ENCODE data around the gene HAPSTR1. TPM values are rescaled to one million over a fixed set of nuclear protein-coding genes. Genes with fewer than 3 reads are reported as not detected.

The HAPSTR1 gene
- total and polyA plus RNA-seq, 2 donors (not counting 3 experiments of a cell fraction or from before 2014, with no cell fraction given) = 15.7 to 63.7 TPM

DNA sequence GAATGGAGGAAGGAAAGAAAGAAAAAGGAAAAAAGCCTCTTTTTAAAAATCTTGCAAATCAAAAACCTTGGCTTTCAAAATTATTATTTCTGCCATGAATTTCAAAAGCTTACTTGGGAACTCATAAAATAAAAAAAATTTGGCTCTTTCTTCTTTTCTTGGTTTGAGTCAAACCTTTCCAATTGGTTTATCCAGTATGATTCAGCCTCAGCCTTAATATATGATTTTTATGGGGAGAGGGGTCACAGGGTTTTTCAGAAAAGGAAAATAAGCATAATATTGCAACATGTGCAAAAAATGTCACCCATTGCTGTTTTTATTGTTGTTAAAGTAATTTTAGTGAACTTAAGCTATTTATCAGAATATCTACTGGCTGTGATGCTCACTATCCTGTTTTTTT, 31.2 kb upstream of the HAPSTR1 start:
- FAIRE-seq (no peak), DNase-seq (ENCODE audit: low read depth, low spot score) (no peak)
- Histone ChIP-seq H3K9me3 (replicated peaks; ENCODE audit: control insufficient read depth, insufficient read depth, low read length) (no peaks in the 10 kb centered on the region), H3K4me3 (replicated peaks in 1 of 3; ENCODE audit: insufficient read depth in 1 of 3, low read depth in 1 of 3, low read length in 3 of 3) (no peak overlapping the region), H4K20me1 (replicated peaks; ENCODE audit: control insufficient read depth, extremely low read depth, insufficient read depth, low read length) (no peaks in the 10 kb centered on the region), H3K79me2 (ENCODE audit: control insufficient read depth, insufficient read depth, low read length) (no peaks in the 10 kb centered on the region), H3K9me1 (replicated peaks; ENCODE audit: control insufficient read depth, extremely low read depth, insufficient read depth, low read length) (no peaks in the 10 kb centered on the region), H3K9ac (replicated peaks; ENCODE audit: extremely low read depth, insufficient read depth, low read length) (no peak overlapping the region), H3K36me3 (ENCODE audit: control insufficient read depth in 2 of 2, extremely low read depth in 1 of 2, insufficient read depth in 2 of 2, low read length in 2 of 2) (no peaks in the 10 kb centered on the region), H3K27me3 (ENCODE audit: control insufficient read depth in 2 of 2, insufficient read depth in 2 of 2, low read length in 2 of 2) (no peaks in the 10 kb centered on the region), H3K27ac (ENCODE audit: insufficient read depth, low read depth, low read length) (no peak overlapping the region), H3K4me2 (ENCODE audit: insufficient read depth, low read length) (no peak overlapping the region), H2AFZ (ENCODE audit: low read depth, low read length) (no peak overlapping the region), H3K4me1 (ENCODE audit: control insufficient read depth, extremely low read depth, insufficient read depth, low read length) (no peaks in the 10 kb centered on the region)
- BruUV-seq (replicated peaks) = no TSS peak
- TF ChIP-seq POLR2A (IDR thresholded peaks at IDR 0.05; ENCODE audit: low read depth, low read length) (no peak), POLR2AphosphoS5 (IDR thresholded peaks at IDR 0.05; ENCODE audit: insufficient read depth, low read depth, low read length) (no peak), JUN (IDR thresholded peaks at IDR 0.05; ENCODE audit: borderline replicate concordance, insufficient read depth, insufficient read length, low read depth) (no peak), MAX (IDR thresholded peaks at IDR 0.05; ENCODE audit: insufficient read depth, insufficient read length) (no peak), FOS (IDR thresholded peaks at IDR 0.05; ENCODE audit: borderline replicate concordance, insufficient read depth, low read length) (no peak), EZH2 (IDR thresholded peaks at IDR 0.05; ENCODE audit: borderline replicate concordance, low read depth, low read length, severe bottlenecking) (no peak), CTCF (IDR thresholded peaks at IDR 0.05; ENCODE audit: extremely low read depth in 1 of 2, insufficient read depth in 1 of 2, low read depth in 1 of 2, low read length in 2 of 2) (no peak), GATA2 (IDR thresholded peaks at IDR 0.05; ENCODE audit: insufficient read depth, insufficient read length, low read depth, low read length) (no peak), MYC (IDR thresholded peaks at IDR 0.05; ENCODE audit: low read depth, low read length) (no peak)
- ChIA-PET CTCF (interaction anchor here (1.0 to 1.4 kb wide), 2 partner anchors 8 to 51 kb away, joined by 3 to 4 read pairs; no protein-coding TSS in a partner anchor), POLR2A (interaction anchor here (1.7 kb wide), 1 partner anchor 19 kb away, joined by 4 read pairs; no protein-coding TSS in a partner anchor)
- intact Hi-C loops (cut with micrococcal nuclease) = loop anchor here (1.0 kb wide), 1 partner anchor 13 kb away; no protein-coding TSS in a partner anchor
- dilution Hi-C loops (cut with MboI; ENCODE audit: extremely low pct_ligation_motif_present, low sequenced_read_pairs) = no loop called here
